Cardiac septum (tissue), 1 donor: ENCODE results near the gene PGAP2. TPM values are rescaled to one million over a fixed set of nuclear protein-coding genes. Genes with fewer than 3 reads are reported as not detected.
"Not testable (repeated sequence)": the region's sequence is repeated elsewhere in the genome, so short reads cannot be mapped to it uniquely, and the experiment has no call there.

Experiments
- DNase-seq: peaks from one replicate; pipeline ENCODE4 v3.0.0-alpha.2; 2020; ENCODE audit warnings: low spot score
- intact Hi-C: fragments of 100-400 bp; cut with DNase I; formaldehyde crosslinking; loops from one replicate; pipeline ENCODE4 v1.14.0; 2022
- total RNA-seq: library from RNA; stranded (reverse); fragmentation: NEBNext Ultra II Directional; extraction: Animal tissue kit (Norgen Biotek cat#: 25700); gene quantifications from one replicate; pipeline ENCODE4 v1.2.1, GENCODE V29; 2021
- donor health status: DM: no; HTN: no; CAD: no.

The PGAP2 gene
- total RNA-seq, 1 donor from 2014 or later = 22.7 TPM

DNA sequence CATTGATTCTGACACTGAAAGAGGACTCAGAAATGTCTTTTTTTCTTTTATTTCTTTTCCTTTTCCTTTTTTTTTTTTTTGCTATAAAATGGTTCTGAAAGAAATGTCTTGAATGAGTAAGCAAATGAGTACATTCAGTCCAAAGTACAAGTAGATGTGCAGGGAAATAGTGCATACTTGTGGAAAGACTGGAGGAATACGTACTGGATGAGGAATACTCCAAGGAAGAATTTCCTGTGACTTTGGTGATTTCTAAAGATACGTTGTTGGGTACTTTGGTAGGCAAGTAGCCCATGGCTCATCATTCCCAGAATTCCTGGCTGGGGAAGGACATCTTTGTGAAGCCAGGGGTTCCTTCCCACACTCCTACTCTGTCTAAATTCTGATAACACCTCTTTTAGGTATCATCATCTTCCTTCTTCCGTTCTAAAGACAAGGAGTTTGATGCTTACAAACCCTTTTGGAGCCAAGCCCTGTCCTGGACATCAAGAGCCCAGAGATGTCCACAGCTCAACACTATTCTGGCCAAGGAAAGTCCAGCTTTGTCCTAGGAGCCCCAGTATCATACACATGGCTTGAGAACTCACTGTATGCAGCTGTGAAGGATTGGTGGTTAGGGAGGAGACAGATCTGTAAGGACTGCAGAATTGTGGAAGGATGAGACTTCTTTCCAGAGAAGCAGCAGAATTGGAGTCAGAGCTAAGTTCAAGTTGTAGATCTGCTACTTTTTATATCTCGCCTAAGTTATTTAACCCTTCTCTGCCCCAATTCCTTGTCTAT lies 6.2 kb upstream of the PGAP2 start:
- no peak for DNase-seq
- intact Hi-C loops = no loop called here

DNA sequence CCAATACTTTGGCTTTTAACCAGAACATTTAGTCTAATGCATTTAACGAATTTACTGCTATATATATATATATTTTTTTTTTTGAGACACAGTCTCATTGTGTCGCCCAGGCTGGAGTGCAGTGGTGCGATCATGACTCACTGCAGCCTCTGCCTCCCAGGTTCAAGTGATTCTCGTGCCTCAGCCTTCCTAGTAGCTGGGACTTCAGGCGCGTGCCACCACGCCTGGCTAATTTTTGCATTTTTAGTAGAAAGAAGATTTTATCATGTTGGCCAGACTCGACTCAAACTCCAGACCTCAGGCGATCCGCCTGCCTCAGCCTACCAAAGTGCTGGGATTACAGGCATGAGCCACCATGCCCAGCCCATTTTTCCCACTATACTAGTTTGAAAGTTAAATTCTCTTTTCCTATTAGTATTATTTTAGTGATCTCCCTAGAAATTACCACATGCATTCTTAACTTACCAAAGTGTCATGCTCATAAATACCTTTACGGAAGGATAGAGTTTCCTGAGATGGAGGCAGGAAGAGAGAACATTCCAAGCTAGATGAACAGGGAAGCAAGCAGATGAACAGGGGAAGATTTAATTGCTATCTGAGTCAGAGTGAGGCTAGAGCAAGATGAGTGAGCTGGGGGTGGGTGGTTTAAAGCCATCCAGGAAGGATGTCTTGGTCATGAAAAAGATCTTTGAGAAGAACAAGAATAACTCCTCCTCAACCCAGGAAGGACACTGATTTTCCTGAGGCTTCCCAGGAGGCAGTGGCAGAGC lies 4.4 kb upstream of the PGAP2 start:
- intact Hi-C loops = no loop called here

DNA sequence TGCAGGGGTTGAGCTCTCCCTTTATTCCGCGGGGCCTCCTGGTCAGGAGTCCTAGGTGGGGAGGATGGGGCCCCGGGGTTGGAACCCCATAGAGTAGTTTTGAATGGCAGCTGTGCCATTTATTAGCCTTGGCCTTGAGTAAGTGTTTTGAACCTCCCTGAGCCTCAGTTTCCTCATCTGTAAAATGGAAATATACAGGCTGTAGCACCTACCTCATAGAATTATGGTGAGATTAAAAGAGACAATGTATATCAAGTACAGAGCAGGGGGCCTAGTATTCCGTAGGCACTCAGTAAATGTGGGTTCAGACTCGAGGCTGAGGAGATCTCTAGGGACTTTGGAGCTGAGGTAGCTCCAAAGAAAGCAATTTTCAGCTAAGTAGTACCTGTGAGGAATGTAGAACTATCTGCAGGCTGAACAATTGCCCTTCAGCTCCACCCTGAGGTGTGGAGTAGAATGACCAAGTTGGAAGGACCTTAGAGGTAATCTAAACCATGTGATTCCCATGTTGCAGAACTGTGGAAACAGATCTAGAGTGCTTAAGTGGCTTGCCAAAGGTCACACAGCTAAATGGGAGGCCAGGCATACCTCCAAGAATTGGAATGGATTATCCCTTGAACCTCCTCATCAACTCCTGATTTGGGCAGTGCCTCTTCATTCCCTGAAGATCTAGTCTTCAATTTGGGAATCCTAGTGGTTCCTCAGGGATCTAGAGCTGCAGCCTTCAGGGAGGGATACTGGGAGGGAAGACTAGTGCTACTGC lies 682 bp downstream of the PGAP2 start:
- intact Hi-C loops = no loop called here
- DNase-seq = no peak

More for the DNA sequence above, 4.4 kb upstream of the PGAP2 start:
- no peak for DNase-seq

DNA sequence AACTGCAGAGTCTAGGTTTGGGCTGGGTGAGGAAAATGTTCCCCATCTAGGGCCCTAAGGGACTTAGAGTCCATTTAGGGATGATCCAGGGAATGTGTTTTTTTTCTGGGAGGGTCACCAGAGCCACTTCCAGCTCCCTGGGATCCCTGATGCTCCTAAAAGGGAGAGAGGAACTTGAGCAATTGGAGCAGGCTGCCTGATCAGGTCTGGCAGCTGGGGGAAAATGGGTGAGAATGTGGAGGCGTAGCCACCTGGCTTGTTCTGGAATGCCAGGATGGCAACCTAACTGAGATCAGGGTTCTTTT lies 1.2 kb downstream of the PGAP2 start:
- intact Hi-C loops = no loop called here
- DNase-seq = no peak

DNA sequence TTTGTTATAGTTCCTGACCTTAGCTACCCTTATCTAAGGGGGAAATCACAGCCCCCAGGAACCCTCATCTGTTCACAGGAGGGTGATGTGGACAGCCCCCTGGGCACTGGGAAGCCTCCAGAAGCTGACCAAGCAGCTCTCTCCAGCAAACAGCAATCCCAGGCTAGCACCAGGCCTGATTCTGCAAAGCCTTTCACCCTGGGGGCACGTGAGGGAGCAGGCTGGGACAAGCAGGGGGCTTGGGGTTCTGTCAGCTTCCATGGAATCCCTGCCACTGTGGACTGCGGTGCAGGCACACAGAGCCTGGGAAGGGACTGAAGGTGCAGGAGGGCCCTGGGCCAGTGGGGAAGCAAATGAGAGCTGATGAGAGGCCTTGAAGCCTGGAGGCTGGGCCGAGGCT lies 2.1 kb downstream of the PGAP2 start:
- intact Hi-C loops = no loop called here
- DNase-seq = no peak

DNA sequence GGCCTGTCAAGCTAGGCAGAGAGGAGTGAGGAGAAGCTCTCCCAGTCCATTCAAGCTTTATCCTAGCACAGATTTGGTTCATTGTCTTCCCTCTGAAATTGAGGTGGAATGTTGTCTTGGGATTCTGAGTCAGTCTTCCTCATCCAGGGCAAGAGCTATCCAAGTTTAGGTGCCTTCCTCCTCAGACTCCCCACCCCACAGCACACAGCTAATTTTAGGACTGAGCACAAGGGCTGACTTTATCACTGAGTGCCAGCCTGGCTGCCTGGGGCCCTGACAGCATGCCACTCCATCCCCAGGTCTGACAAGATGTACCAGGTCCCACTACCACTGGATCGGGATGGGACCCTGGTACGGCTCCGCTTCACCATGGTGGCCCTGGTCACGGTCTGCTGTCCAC lies 2.6 kb downstream of the PGAP2 start:
- no peak for DNase-seq
- intact Hi-C loops = no loop called here

DNA sequence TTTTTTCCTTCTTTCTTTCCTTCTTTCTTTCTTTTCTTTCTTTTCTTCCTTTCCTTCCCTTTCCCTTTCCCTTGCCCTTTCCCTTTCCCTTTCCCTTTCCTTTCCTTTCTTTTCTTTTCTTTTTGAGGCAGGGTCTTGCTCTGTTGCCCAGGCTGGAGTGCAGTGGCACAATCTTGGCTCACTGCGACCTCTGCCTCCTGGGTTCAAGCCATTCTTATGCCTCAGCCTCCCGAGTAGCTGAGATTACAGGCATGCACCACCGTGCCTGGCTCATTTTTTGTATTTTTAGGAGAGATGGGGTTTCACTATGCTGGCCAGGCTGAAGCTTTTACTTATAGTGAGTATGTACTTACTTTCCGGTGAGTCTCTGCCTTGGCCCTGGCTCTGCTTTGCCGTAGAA lies 6.5 kb downstream of the PGAP2 start:
- intact Hi-C loops, DNase-seq: not testable (repeated sequence)

DNA sequence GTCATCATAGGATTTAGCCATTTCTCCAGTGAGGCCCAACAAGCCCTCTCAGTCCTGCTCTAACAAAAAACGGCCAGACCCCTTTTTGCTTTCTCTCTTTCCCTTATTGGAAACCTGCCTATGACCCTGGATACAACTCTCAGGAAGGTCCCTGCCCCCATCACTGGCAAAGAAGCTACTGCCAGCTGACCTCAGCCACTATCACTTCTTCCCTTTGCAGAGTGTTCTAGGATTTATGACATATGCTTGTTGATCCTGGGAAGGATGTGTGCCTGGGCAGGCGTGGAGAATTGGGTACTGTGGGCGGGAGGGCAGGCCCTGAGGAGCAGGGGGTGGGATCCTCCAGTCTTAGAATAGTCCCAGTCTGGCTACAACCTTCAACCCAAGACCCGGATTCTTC lies 7.5 kb downstream of the PGAP2 start:
- DNase-seq = no peak
- intact Hi-C loops = no loop called here

DNA sequence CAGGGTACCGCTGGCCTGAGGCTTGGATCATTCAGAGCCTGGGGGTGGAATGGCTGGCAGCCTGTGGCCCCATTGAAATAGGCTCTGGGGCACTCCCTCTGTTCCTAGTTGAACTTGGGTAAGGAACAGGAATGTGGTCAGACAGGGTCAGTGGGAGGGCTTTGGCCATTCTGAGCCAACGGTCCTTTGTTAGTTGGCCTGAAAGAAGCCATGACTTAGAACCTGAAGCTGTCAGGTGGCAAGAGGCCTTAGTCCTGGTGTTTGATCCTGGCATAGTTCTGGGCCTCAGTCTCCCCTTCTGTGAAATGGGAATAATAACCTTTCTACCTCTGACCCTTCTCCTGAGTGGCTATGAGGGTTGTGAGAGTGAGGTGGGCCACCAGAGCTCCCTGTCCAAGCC lies 8.3 kb downstream of the PGAP2 start:
- DNase-seq = no peak

DNA sequence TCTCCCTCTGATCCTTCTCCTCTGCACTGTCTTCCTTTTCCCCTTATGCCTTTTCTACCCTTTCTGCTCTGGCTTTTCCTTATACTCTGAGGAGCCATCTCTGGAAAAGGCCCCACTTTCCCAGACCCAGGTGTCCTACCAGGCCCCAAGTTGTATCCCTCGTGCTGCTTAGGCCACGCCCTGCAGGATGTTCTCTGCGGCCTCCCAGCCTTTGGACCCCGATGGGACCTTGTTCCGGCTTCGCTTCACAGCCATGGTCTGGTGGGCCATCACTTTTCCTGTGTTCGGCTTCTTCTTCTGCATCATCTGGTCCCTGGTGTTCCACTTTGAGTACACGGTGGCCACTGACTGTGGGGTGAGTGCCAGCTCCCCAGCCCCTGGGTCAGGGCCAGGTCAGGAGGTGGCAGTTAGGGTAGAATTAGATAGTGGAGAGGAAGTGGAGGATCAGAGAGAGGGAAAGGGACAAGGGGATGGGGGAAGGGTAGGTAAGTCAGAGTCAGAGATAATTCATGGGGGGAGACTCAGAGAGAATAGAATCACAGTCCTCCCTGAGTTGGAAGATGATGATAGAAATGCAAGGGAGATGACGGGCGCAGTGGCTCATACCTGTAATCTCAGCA lies 8.9 kb downstream of the PGAP2 start:
- no peak for DNase-seq
- intact Hi-C loops = no loop called here

More for the DNA sequence above, 8.3 kb downstream of the PGAP2 start:
- intact Hi-C loops = no loop called here

DNA sequence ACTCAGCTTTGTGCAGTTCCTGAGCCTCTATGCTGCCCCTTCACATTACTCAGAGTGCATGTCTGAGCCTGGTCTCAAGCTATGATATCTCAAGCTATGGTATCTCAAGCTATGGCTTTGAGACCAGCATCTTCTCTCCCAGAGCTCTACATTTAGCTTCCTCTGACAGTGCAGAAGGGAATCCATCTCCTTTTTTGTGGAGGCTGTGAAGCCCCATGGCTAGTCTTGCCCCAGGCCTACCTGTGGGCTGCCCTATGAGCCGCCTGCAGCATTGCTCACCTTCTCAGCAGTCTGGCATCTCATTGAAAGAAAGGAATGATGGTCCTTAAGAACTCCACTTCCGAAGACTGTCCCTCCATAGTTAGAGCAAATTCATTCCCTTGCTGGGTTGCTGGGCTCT lies 12.6 kb downstream of the PGAP2 start:
- intact Hi-C loops = no loop called here
- DNase-seq = no peak

DNA sequence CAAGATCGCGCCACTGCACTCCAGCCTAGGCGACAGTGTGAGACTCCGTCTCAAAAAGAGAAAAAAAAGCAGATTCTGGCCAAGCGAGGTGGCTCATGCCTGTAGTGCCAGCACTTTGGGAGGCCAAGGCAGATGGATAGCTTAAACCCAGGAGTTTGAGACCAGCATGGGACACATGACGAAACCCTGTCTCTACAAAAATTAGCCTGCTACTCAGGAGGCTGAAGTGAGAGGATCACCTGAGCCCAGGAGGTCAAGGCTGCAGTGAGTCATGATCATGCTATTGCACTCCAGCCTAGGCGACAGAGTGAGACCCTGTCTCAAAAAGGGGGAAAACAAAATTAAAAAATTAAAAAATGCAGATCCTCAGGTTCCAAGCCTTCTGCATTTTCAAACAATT lies 14.0 kb downstream of the PGAP2 start:
- intact Hi-C loops = no loop called here
- no peak for DNase-seq

DNA sequence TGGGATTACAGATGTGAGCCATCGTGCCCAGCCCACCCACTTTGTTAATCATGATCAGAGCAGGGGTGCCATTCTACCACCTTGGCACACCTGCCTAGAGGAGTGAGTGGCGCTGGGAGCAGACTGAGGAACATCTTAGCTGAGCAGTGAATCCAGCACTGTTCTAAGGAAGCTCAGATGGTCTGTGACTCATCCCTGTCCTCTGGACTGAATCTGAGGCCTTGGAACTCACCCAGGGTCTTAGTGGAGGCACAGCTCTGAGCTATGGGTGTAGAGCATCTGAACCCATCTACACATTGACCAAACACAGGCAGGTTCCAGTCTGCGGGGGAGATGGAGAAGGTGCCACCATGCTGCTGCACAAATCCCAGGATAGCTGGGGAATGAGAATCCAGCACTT lies 14.9 kb downstream of the PGAP2 start:
- intact Hi-C loops = no loop called here
- no peak for DNase-seq

DNA sequence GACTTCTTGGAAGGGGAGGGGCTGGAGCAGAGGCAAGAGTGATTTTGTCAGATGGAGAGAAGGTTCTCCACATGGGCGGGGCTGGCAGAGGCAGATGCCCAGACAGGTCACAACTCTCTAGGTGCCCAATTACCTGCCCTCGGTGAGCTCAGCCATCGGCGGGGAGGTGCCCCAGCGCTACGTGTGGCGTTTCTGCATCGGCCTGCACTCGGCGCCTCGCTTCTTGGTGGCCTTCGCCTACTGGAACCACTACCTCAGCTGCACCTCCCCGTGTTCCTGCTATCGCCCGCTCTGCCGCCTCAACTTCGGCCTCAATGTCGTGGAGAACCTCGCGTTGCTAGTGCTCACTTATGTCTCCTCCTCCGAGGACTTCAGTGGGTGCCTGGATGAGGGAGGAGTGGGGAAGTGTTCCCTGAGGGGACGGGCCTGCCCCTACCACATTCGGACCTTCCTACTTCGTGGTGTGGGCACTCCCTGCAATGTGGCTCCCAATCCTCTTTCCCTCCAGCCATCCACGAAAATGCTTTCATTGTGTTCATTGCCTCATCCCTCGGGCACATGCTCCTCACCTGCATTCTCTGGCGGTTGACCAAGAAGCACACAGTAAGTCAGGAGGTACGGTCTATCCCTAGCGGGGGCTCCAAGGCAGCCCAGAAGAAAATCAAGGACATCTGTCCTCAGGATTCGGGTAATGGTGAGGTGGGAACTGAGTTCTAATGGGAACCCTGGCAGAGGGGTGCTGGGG lies 15.6 kb downstream of the PGAP2 start:
- intact Hi-C loops = no loop called here
- DNase-seq = no peak

DNA sequence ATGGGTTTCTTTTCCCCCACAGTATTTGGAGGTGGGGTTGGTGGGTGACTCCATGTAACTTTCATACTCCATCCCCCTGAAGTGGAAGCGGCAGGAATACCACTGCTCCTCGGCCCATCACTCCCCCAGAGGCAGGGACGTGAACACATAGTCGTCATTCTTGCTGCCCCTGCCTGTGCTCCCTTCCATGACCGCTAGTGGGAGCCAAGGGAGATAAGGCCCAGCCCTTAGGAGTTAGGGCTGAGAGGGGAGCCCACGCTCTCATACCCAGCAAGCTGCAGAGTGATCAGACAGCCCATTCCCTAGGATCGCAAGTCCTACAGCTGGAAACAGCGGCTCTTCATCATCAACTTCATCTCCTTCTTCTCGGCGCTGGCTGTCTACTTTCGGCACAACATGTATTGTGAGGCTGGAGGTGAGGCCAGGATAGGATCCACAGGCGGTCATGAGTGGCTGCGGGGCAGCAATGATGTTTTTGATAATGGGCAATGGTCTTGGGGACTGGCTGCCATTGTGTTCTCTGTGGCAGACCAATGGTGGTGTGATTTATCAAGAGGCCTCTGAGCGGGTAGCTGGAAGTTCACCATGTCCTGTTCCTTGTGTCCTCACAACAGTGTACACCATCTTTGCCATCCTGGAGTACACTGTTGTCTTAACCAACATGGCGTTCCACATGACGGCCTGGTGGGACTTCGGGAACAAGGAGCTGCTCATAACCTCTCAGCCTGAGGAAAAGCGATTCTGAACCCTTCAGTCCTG lies 16.5 kb downstream of the PGAP2 start:
- DNase-seq = no peak
- intact Hi-C loops = no loop called here

DNA sequence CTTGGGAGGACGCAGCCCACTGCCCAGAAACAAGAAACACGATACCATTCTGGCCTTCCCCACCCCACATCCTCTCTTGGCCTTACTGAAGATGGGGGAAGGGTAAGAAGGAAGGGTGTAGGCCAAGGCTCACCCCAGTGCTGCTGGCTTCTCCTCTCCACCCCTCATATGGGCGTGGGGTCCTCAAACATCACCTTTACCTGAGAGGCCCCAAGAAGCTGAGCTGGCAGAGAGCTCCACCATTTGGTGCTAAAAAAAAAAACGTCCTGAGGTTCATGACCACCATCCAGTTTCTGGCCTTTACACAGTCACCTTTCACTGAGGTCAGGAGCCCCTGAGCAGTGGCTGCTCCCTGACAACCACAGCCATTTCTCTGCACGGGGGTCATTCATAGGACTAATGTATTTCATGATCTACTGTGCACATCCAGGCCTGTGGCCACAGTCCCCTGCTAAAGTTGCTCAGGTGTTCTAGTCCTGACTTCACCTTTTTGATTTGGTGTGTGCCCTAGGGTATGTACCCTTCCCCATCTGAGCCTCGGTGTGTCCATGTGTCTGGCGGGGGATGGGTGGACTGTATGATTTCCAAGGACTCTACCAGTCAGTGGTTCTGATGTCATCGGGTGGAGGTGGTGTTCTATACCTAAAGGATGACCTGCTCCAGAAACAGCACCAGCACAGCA lies 17.3 kb downstream of the PGAP2 start:
- DNase-seq = no peak
- intact Hi-C loops = no loop called here

DNA sequence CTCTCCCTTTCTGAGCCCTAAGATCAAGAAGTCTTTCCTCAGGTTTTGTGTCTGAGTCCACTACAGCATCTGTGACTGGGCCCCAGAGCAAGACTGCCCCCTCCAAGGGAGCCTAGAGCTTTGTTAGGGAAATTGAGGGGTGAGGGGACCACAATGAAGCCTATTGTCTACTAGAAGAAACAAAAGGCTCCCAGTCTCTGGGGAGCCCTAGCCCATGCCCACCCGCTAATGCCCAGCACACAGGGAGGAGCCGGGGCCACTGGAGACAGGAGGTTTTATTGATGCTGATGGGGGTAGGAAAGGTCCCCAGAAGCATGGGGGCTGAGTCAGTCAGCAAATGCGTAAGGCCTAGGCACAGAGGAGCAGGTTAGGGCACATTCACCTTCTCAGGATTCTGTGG lies 18.4 kb downstream of the PGAP2 start:
- intact Hi-C loops = no loop called here
- no peak for DNase-seq

DNA sequence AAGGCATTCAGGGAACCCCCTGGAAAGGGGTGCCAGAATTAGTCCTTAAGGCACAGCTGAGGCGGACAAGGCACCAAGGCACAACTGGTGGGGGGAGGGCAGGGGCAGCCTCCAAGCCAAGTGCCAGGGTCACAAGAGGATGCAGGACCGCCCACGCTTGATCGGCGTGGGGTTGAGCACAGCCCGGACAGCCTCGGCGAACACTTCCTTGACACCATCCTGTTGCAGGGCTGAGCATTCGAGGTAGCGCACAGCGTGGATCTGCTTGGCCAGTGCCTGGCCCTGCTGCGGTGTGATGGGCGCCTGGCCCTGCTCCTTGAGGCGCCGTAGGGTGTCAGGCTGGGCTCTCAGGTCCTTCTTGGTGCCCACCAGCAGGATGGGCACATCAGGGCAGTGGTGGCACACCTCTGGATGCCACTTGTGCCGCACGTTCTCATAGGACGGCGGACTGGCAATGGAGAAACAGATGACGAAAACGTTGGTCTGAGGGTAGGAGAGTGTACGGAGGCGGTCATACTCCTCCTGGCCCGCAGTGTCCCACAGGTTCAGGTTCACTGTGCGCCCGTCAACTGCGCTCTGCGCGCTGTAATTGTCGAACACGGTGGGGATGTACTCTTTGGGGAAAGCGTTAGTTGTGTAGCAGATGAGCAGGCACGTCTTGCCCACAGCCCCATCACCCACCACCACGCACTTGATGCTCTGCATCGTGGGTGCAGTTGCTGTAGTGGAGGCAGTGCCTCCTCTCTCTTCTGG lies 19.2 kb downstream of the PGAP2 start:
- no peak for DNase-seq
- intact Hi-C loops = no loop called here
